ENCODE measurements around the gene MAPK8IP1. TPM values are rescaled to one million over a fixed set of nuclear protein-coding genes. Genes with fewer than 3 reads are reported as not detected.

Gene MAPK8IP1
- total and polyA plus RNA-seq, 12 donors: 2.6 to 8.0 (median 6.5) TPM

- H3K36me3 ChIP-seq: peaks cover 0 to 4% (median 0%) of the 10 kb centered on the region in 9 donors
- no peaks in the 10 kb centered on the region for H3K9me3 ChIP-seq
- ATAC-seq: no peak
- TF ChIP-seq CTCF (IDR thresholded peaks at IDR 0.05): no peak
- intact Hi-C loops (cut with DNase I): loop anchor here in 4 of 10 donors (5.0 to 10.0 kb wide), 5 partner anchors 38 to 277 kb away; partner anchors contain the start of genes PEX16 (in 2 of the 4), SLC35C1 (in 2 of the 4) and PHF21A (in 1 of the 4)
- 88 to 89% methylated on average over 3 of the region's 3 CpGs for WGBS, 2 donors
- no peak for DNase-seq
- H3K27me3 ChIP-seq: no peaks in the 10 kb centered on the region
- H3K4me3 ChIP-seq: no peak overlapping the region
- H3K4me1 ChIP-seq: peaks cover 14 to 38% (median 33%) of the 10 kb centered on the region in 9 donors
- H3K27ac ChIP-seq: peak overlapping the region in 1 of 10 donors; percentile 95
Observed at GRCh38 chr11:45844822-45845578, 40.5 kb upstream of the MAPK8IP1 start.

DNA sequence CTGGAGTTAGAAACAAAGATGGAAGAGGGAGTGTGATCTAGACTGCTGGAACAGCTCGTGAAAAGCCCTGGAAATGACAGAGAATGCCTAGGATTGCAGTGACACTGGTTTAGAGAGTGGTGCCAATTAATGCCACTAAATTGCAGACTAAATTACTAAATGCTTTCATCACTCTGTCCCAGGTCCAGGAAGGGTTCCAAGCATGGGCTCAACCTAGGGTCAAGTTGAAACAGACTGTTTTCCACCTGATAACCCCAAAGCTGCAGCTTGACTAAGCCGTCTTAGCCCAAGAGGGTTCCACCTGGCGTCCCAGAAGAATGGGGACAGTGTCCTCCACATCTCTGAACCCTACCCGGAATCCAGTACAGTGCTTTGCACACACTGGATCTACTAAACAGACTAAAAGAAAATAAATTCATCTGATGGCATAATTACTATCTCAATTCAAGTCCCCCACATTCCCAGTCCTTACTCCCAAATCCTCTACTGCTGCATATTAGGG lies 39.2 kb upstream of the MAPK8IP1 start:
- ATAC-seq (no peak), DNase-seq (no peak)
- TF ChIP-seq CTCF (IDR thresholded peaks at IDR 0.05): no peak
- intact Hi-C loops (cut with DNase I): loop anchor here in 5 of 10 donors (2.0 to 10.0 kb wide), 6 partner anchors 39 to 276 kb away; partner anchors contain the start of genes SLC35C1 (in 2 of the 5), PEX16 (in 1 of the 5) and PHF21A (in 1 of the 5)
- H3K27ac ChIP-seq: peak overlapping the region; percentile 61 to 99 (median 98)
- WGBS, 2 donors: 87% methylated on average over 4 of the region's 4 CpGs
- no peaks in the 10 kb centered on the region for H3K9me3 ChIP-seq
- H3K27me3 ChIP-seq: no peaks in the 10 kb centered on the region
- H3K36me3 ChIP-seq: peaks cover 0 to 16% (median 0%) of the 10 kb centered on the region in 9 donors
- peak overlapping the region in 3 of 10 donors; percentile 82 to 99 (median 96) for H3K4me3 ChIP-seq
- H3K4me1 ChIP-seq: peaks cover 15 to 50% (median 45%) of the 10 kb centered on the region in 9 donors

DNA sequence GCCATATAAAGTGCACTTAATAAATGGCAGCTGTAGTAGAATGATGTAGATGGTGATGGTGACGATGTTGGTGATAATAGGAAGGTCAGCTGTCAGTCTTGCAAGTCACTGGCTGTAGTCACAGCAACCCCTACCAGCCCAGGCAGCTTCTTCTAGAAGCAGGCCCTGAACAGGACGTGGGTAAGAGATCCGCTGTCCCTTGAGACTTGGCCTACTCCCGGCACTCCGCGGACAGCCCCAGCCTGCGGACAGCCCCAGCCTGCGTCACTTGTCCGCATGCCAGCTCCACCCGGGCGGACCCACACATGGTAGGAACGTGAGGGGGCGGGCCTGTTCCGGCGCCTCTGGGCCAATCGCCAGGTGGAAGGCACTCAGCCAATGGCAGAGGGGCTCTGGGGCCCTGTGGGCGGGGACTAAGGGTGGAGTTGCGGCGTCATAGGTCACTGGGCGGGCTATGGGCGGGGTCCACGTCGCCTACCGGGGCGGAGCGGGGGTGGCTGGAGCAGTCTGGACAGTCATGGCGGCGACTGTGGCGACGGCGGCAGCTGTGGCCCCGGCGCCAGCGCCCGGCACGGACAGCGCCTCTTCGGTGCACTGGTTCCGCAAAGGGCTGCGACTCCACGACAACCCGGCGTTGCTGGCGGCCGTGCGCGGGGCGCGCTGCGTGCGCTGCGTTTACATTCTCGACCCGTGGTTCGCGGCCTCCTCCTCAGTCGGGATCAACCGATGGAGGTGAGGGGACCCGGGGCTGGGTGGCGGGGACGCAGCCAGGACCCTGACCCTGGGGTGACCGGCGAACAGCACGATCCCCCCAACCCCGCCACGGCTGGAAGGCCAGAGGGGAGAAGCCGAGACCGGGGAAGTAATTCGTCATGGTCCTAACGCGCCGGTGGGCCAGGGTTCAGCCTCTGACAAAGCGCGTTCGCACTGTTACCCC lies 38.2 kb upstream of the MAPK8IP1 start, which contains the start of gene CRY2:
Gene CRY2 (plus strand): TSS at position 502 of the 937 bp plus-strand sequence. CDS start 16 bp downstream, at position 518.
- WGBS, 2 donors: 0% methylated on average over 61 to 75 of the region's 75 CpGs
- peaks cover 18 to 60% (median 55%) of the 10 kb centered on the region in 9 donors for H3K4me1 ChIP-seq

More for the DNA sequence above, 38.2 kb upstream of the MAPK8IP1 start, which contains the start of gene CRY2:
- Histone ChIP-seq H3K27me3 (no peaks in the 10 kb centered on the region), H3K27ac (peak within 1 kb of the TSS; percentile 91 to 99 (median 98)), H3K4me3 (peak within 1 kb of the TSS; percentile 58 to 99 (median 93)), H3K36me3 (peaks cover 0 to 18% (median 0%) of the 10 kb centered on the region in 9 donors), H3K9me3 (no peaks in the 10 kb centered on the region)
- no peak for TF ChIP-seq CTCF (IDR thresholded peaks at IDR 0.05)
- intact Hi-C loops (cut with DNase I): loop anchor here in 5 of 10 donors (1.0 to 10.0 kb wide), 8 partner anchors 40 to 275 kb away; partner anchors contain the start of genes SLC35C1 (in 3 of the 5), PEX16 (in 1 of the 5) and PHF21A (in 1 of the 5)
- peak; percentile 95 to 98 (median 97) for ATAC-seq
- peak; percentile 99 to 100 for DNase-seq

All from heart right ventricle (tissue), 16 donors.